HG03460 (cell line): ENCODE results near the gene DUSP9.
"Not testable (repeated sequence)": the region's sequence is repeated elsewhere in the genome, so short reads cannot be mapped to it uniquely, and the experiment has no call there.

ENCODE experiments used
- ATAC-seq: cut with Tn5 transposase; IDR thresholded peaks from one replicate; pipeline ENCODE4 v1.9.1; 2021; ENCODE audit not compliant: unreplicated experiment

The DUSP9 gene

DNA sequence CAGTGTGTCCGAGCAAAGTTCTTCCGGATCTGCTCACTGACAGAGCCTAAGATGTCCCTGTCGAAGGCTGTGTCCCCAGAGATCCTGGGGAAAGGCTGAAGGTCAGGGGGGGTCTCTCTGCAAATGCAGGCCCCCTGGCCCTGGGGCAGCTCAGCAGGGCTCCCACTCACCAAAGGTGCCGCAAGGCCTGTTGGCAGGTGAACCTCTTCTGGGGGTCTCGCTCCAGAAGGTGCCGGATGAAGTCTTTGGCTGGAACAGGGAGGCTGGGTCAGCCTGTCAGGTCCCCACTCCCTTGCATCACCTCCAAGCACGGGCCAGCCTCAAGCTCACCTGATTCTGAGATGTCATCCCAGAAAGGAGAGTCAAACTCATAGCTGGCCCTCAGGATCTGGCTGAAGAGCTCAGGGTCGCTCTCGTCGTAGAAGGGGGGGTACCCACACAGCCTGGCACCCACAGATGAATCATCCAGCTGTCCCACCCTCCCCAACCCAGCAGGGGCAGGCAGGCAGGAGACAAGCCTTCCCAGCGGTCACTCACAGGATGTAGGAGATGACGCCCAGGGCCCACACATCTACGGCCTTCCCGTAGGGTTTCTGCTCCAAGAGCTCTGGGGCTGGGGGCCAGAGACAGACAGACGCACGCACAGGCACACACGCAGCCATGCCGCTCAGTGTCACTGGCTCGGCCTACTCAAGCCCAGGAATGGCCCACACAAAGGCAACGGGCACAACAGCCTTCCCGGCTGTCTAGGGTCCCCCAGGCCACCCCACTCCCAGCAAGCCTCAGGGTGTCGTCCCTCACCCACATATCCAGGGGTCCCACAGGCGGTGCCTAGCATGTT lies 24.0 kb downstream of the DUSP9 start:
- ATAC-seq: no peak

DNA sequence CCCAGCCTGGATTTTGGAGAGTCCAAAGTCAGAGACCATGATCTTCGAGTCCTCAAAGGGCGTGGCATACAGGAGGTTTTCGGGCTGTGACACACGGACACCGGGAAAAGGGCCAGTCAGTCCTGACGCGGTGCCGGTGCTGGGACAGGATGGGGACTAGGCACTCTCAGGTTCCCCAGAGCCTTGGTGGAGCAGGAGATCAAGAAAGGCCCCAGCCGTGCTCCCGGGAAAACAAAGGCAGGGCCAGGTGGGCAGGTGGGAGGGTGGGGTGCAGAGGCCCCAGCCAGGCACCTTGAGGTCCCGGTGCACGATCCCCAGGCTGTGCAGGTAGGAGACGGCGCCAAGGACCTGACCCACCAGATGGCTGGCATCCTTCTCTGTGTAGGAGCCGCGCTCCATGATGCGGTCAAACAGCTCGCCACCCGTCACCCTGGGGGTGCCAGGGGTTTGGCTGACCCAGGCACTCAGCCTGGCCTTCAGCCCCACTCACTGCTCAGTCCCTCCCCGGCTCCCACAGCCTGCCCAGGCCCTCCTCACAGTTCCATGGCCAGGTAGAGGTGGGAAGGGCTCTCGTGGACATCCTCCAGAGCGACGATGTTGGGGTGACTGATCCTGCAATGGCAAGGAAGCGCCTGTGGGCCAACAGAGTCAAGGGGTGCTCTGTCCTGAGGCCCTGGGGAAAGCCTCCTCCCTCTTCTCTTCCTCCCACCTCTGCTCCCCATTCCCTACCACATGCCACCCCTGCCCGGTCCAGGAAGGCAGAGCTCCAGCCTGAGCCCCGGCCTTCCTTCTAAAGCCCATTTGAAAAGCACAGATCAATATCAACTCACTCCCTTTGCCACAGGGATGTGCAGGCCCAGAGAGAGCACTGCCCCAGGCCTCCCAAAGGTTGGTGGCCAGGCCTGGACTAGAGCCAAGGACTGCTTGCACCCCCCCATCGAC lies 24.9 kb downstream of the DUSP9 start:
- no peak for ATAC-seq

- no peak for ATAC-seq
These were observed 25.8 kb downstream of the DUSP9 start for GRCh38 chrX:153672531-153673427.

DNA sequence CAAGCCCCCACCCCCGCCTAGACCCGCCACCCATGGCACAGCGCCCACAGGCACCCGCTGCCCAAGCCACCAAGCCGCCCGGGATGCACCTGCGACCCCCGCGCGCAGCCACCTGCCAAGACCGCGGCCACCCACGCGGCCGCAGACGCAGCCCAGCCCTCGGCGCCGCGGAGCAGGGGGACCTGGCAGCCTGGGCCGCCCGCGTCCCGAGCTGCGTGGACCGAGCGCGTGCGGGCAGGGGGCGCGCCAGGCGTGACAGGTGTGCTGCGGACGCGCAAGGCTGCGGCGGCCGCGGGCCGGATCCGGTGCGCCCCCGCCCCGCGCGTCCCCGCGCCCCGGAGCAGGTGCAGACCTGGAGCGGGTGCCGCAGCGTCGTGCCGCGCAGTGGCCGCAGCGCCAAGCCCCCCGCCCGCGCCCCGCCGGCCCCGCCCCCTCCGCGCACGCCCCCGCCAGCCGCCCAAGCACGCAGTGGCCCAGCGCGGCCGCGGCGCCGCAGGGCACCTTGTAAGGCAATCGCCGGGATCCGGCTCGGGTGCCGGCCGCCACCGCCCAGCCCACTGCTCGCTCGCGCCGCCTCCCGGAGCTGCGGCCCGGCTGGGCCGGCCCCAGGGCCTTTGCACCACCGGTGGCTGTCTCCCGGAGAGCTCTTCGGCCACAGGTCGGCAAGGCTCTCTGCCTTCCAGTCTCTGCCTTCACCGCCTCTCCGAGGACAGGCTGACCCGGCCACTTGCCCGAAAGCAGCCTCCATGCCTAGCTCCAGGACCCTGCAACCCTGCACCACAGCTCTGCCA lies 26.6 kb downstream of the DUSP9 start, which contains the start of gene PNCK:
TSS of gene PNCK (minus strand) at position 386 of the 791 bp plus-strand sequence. CDS start 737 bp downstream, outside the sequence.
- no peak for ATAC-seq

- ATAC-seq: no peak
These were observed 27.3 kb downstream of the DUSP9 start for GRCh38 chrX:153674219-153674851.

DNA sequence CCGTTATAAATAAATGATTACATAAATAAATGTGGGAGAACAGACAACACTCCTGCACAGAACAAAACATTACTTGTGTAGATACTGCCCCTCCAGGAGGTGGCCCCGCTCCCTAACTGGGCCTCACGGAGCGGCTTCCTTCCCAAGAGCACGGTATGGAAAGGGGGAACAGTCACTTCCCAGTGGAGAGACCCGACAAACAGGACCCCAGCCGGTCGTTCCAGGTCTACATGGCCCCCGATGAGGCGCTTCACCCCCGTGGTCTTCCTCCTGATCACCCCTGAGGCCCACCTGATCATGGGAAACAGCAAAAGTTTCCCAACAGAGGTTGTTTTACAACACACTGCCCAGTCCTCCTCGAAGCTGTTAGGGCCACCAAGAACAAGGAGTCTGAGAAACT lies 34.2 kb downstream of the DUSP9 start:
- ATAC-seq: no peak

GRCh38 chrX:153683486-153683885 lies 36.5 kb downstream of the DUSP9 start:
- not testable (repeated sequence) for ATAC-seq

GRCh38 chrX:153684467-153685155 lies 37.6 kb downstream of the DUSP9 start:
- ATAC-seq: no peak

GRCh38 chrX:153685156-153685536 lies 38.1 kb downstream of the DUSP9 start:
- no peak for ATAC-seq

DNA sequence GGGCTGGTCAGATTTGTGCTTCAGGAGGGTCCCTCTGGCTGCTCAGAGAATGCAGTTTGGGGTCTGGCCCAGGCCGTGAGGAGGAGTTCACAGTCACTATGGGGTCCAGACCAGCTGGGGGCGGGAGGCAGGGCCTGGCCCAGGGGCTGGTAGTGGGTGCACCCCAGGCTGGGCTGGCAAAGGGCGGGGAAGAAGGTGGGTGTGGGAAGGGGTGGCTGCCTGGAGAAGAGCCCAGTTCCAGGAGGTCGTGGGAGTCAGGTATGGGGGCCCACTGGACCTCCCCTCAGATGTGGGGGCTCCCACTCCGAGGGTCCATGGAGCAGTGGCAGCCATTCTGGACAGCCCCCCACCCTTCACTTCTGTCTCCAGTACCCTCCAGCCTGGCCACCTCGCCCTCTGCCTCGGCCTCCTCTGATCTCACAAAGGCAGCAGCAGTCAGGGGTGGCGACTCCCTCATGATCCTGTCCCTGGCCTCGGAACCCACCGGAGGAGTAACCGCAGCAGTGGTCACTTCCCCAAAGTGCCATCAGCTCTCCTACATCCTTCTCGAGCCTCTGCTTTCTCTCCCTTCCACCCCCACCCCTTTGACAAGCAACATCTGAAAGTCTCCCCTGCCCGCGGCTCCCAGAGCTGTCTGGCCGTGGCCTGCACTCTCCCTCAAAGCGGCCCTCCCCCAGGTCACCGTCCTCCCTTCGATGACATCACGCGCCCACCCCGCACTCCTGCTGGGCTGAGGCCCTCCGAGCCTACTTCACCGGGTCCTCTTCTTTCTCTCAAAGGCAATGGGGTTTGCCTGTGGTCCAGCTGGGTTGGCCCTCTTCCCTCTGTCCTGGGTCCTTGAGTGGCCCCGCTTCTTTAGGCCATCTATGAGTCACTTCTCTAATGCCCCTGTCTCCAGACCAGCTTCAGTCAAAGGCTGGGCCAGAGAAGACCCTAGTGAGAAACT lies 39.0 kb downstream of the DUSP9 start:
- no peak for ATAC-seq

DNA sequence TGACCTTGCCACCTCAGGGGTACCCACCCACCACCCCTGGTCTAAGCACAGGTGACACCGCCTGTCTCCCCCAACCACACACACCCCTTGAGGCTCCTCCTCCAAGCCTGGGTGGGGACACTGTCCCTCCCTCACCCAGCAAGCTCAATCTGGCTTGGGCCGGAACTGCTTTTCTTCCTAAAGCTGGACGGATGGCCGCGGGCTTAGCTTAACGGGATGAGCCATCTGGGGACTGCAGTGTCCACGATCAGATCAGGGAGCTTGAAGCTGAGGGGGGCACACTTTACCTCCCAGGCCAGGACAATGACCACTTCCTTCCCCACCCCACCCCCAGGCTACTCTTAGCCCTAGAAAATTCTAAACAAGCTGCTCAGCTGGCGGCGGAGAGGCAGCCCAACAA lies 39.7 kb downstream of the DUSP9 start:
- ATAC-seq: no peak

DNA sequence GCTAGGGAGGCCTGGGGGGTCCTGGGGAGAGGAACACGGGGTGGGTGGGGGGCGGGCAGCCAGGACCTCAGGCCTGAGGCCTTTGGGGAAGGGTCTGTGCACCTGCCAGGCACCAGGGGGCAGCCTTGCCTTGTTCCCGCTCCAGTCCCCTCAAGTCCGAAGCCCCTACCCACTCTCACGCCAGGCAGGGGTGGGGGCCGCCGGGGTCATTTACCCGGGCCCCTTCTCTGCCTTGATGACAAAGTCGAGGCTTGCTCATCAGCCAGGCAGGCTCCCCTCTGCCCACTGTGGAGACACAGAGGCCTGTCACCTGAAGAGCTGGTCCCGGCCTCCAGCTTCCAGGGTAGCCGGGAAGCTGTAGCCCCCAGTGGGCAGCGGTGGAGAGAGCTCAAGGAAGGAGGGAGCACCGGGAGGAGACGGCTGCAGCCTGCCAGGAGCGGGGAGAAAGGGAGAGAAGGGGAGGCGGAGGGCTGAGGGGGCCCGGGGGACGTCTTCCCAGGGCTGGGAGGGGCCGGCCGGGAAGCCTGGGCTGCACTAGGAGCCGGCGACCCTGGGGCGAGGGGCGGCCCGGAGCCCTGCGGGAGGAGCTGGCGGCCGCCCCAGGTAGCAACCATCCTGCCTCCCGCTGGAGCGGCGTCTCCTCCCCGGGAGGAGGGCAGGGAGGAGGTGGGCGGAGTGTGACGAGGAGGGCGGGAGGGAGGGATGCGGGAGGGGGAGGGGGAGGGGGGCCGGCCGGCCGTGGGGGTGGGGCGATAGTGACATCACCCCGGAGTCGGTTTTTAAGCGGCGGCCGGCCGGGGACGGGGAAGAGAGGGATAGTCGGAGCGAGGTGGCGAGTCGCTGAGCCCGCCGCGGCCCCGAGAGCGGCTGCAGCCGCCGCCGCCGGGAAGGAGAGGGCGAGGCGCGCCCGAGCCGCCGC lies 40.4 kb downstream of the DUSP9 start, which contains the start of gene SLC6A8:
TSS of gene SLC6A8 (plus strand) at position 806 of the 919 bp plus-strand sequence. CDS start 649 bp downstream, outside the sequence.
- ATAC-seq: no peak

DNA sequence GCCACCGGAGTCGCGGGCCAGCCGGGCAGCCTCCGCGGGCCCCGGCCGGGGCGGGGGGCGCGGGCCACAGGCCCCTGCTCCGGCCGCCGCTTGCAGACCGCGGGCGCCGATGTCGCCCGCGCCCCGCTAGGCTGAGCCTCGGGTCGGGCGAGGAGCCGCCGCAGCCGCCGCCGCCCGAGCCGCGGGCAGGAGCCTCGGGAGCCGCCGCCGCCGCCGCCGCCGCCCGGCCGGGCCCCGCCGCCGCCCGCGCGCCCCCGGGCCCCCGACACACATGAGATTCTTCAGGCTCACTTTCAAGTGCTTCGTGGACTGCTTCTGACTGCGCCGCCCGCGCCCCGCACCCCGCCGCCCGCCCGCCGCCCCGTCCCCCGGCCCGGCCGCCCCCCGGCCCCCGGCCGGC lies 41.1 kb downstream of the DUSP9 start:
- ATAC-seq: no peak

DNA sequence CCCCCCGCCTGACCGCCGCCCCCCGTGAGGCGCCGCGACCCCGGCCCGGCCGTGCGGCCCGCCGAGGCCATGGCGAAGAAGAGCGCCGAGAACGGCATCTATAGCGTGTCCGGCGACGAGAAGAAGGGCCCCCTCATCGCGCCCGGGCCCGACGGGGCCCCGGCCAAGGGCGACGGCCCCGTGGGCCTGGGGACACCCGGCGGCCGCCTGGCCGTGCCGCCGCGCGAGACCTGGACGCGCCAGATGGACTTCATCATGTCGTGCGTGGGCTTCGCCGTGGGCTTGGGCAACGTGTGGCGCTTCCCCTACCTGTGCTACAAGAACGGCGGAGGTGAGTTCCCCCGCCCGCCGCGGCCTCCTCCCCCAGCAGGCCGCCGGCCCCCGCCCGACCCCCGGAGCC lies 41.5 kb downstream of the DUSP9 start:
- no peak for ATAC-seq

GRCh38 chrX:153688911-153689590 lies 42.0 kb downstream of the DUSP9 start:
- ATAC-seq: no peak
